K562 (cell line): ENCODE results near the gene TEX54. TPM values are rescaled to one million over a fixed set of nuclear protein-coding genes. Genes with fewer than 3 reads are reported as not detected.

Source experiments
- ATF7 ChIP-seq: fragments of 450-650 bp; IDR thresholded peaks from 2 replicates; pipeline ENCODE4 v1.7.1; 2014; ENCODE audit warnings: mild to moderate bottlenecking, moderate library complexity
- C11orf30 ChIP-seq: fragments of 450-650 bp; IDR thresholded peaks from 2 replicates; pipeline ENCODE4 v1.6.1; 2016; ENCODE audit warnings: low read depth, mild to moderate bottlenecking
- CAMTA2 ChIP-seq: fragments of 250-450 bp; sonication (Bioruptor Pico); conservative IDR thresholded peaks from 2 replicates; pipeline ENCODE4 v1.5.1; 2022
- HCFC1 ChIP-seq: IDR thresholded peaks from 2 replicates; pipeline ENCODE4 v1.6.1; 2012; ENCODE audit warnings: low read depth, low read length, improper control_type of control experiment
- L3MBTL2 ChIP-seq: fragments of 450-650 bp; IDR thresholded peaks from 2 replicates; pipeline ENCODE4 v1.6.1; 2016; ENCODE audit warnings: mild to moderate bottlenecking, moderate library complexity
- RBM22 ChIP-seq: fragments of 200-400 bp; formaldehyde crosslinking; IDR thresholded peaks from 2 replicates; pipeline ENCODE4 v1.6.1; 2018; ENCODE audit warnings: low read length, low read depth; ENCODE audit not compliant: poor library complexity, severe bottlenecking
- TEAD1 ChIP-seq, 2 experiments: fragments of 450-650 bp in 1 of 2; sonication (generic) in 1 of 2; formaldehyde crosslinking; IDR thresholded peaks; 2 replicates each; pipeline versions ENCODE4 v1.4.0 to v1.8.0; 2020 to 2022; ENCODE audit warnings: mild to moderate bottlenecking in 2 of 2, missing genetic modification reagents in 1 of 2
- ZC3H4 ChIP-seq: sonication (generic); formaldehyde crosslinking; IDR thresholded peaks from 2 replicates; pipeline ENCODE4 v1.9.0; 2021; ENCODE audit warnings: missing genetic modification reagents, borderline replicate concordance
- ZEB2 ChIP-seq: fragments of 450-650 bp; IDR thresholded peaks from 2 replicates; pipeline ENCODE4 v1.6.1; 2016
- ZNF232 ChIP-seq: sonication (generic); formaldehyde crosslinking; IDR thresholded peaks from 2 replicates; pipeline ENCODE4 v1.8.0; 2022; ENCODE audit warnings: mild to moderate bottlenecking, missing genetic modification reagents
- ZNF3 ChIP-seq: fragments of 250-450 bp; sonication (Bioruptor Pico); IDR thresholded peaks from 2 replicates; pipeline ENCODE4 v1.5.0; 2021; ENCODE audit warnings: mild to moderate bottlenecking, moderate library complexity
- ZNF431 ChIP-seq: sonication (generic); formaldehyde crosslinking; IDR thresholded peaks from 2 replicates; pipeline ENCODE4 v1.8.0; 2022; ENCODE audit warnings: mild to moderate bottlenecking, missing genetic modification reagents
- ZNF507 ChIP-seq: conservative IDR thresholded peaks from 2 replicates; pipeline ENCODE4 v1.6.1; 2017; ENCODE audit warnings: missing genetic modification characterization, missing compliant biosample characterization
- ZNF586 ChIP-seq: fragments of 450-650 bp; formaldehyde crosslinking; conservative IDR thresholded peaks from 2 replicates; pipeline ENCODE4 v1.4.0; 2020; ENCODE audit warnings: mild to moderate bottlenecking, moderate library complexity
- ZNF668 ChIP-seq: fragments of 250-450 bp; sonication (Bioruptor Pico); IDR thresholded peaks from 2 replicates; pipeline ENCODE4 v1.8.0; 2022; ENCODE audit warnings: mild to moderate bottlenecking, inconsistent platforms
- ZNF830 ChIP-seq: fragments of 250-450 bp; sonication (Bioruptor Pico); IDR thresholded peaks from 2 replicates; pipeline ENCODE4 v1.5.0; 2021; ENCODE audit warnings: mild to moderate bottlenecking
- polyA plus RNA-seq, 8 experiments: library from polyadenylated mRNA; depleted of rRNA in 4 of 8; stranded (reverse) in 5 of 8; unstranded in 3 of 8; fragments of >200 nt; fragmentation: Nextera tagmentation in 2 of 8; fragmentation: Illumina TruSeq in 1 of 8; extraction: Ambion mirVana in 2 of 8; extraction: Trizol in 1 of 8; gene quantifications; 2 replicates each; pipeline versions ENCODE4 v1.2.1 to v1.2.3, GENCODE V29; 2011 to 2014; ENCODE audit warnings: inconsistent platforms in 1 of 8, missing spikeins in 1 of 8
- total RNA-seq, 7 experiments: library from RNA; depleted of rRNA in 6 of 7; stranded (reverse); fragments of >200 nt in 6 of 7; fragmentation: Illumina TruSeq in 2 of 7; extraction: Trizol in 2 of 7; gene quantifications; 2 replicates each; pipeline versions ENCODE4 v1.2.1 to v1.2.3, GENCODE V29; 2011 to 2021; ENCODE audit warnings: low replicate concordance in 1 of 7
- TF ChIP-seq, protein P1 (sequence below): fragments of 450-650 bp; formaldehyde crosslinking; IDR thresholded peaks from 2 replicates; pipeline ENCODE4 v1.4.0; 2020; ENCODE audit warnings: mild to moderate bottlenecking, moderate library complexity
- TF ChIP-seq, protein P2 (sequence below), 2 experiments: fragments of 450-650 bp; IDR thresholded peaks; 2 replicates each; pipeline ENCODE4 v1.6.1; 2018; ENCODE audit warnings: mild to moderate bottlenecking in 2 of 2, low read depth in 1 of 2; ENCODE audit not compliant: partially characterized antibody in 2 of 2
- TF ChIP-seq, protein P3 (sequence below): fragments of 250-450 bp; sonication (Bioruptor Pico); IDR thresholded peaks from 2 replicates; pipeline ENCODE4 v1.5.0; 2021
- TF ChIP-seq, protein P4 (sequence below): sonication (generic); formaldehyde crosslinking; IDR thresholded peaks from 2 replicates; pipeline ENCODE4 v1.8.1; 2023; ENCODE audit warnings: mild to moderate bottlenecking, missing genetic modification reagents

The TEX54 gene
- total and polyA plus RNA-seq, 9 of the 15 experiments (the other 6 are each of a cell fraction or from before 2014, with no cell fraction given), result not detected

DNA sequence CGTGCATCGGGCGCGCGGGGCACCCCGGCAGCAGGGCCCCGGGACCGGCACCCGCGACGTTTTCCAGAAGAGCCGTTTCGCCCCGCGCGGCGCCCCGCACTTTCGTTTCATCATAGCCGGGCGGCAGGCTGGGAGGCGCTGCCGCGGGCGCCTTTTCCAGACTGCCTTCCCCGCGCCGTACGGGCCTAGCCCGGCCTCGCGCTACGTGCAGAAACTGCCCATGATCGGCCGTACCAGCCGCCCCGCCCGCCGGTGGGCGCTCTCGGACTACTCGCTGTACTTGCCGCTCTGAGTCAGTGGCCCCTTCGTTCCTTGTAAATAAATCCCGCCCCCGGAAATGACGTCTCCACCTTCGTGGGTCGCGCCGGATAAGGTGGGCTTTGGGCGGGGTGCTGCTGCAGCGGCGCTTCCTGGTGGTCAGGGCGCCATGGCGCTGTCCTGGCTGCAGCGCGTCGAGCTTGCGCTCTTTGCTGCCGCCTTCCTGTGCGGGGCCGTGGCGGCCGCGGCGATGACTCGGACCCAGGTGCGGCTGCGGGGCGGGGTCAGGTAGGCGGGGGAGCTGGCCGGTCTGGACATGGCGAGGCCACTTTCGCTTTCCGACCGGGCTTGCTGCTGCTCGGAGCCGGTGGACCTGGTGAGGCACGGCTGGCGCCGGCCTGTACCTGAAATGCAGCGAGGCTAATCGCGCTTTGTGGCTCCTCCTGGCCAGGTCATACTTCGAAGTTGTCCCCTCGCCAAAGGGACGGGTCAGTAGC is 45.5 kb downstream of the TEX54 start, which contains the start of gene TMEM179B (continued):
- TF ChIP-seq, protein P1, sequence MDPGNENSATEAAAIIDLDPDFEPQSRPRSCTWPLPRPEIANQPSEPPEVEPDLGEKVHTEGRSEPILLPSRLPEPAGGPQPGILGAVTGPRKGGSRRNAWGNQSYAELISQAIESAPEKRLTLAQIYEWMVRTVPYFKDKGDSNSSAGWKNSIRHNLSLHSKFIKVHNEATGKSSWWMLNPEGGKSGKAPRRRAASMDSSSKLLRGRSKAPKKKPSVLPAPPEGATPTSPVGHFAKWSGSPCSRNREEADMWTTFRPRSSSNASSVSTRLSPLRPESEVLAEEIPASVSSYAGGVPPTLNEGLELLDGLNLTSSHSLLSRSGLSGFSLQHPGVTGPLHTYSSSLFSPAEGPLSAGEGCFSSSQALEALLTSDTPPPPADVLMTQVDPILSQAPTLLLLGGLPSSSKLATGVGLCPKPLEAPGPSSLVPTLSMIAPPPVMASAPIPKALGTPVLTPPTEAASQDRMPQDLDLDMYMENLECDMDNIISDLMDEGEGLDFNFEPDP (CRISPR knock-in tag), result no peak
- TF ChIP-seq ZEB2 (peak; percentile 89), ZNF830 (peak; percentile 50; the same call in 1 of the 2 replicates), ZNF431 (CRISPR knock-in tag) (no peak), ZNF507 (tag) (no peak), ZNF586 (CRISPR knock-in tag) (no peak), C11orf30 (peak; percentile 83), L3MBTL2 (peak; percentile 63; the same call in 1 of the 2 replicates), ATF7 (peak; percentile 91), ZNF232 (CRISPR knock-in tag) (peak; percentile 62; the same call in 1 of the 2 replicates), ZNF3 (no peak), RBM22 (peak; percentile 38), TEAD1 (CRISPR knock-in tag; IDR thresholded peaks at IDR 0.05) (peak; percentile 16 to 57; a peak in 1 of 4 replicates), ZNF668 (CRISPR knock-in tag) (no peak), CAMTA2 (CRISPR knock-in tag) (peak; percentile 95), ZC3H4 (peak; percentile 72; the same call in 1 of the 2 replicates), HCFC1 (peak; percentile 76)
- TF ChIP-seq, protein P2, sequence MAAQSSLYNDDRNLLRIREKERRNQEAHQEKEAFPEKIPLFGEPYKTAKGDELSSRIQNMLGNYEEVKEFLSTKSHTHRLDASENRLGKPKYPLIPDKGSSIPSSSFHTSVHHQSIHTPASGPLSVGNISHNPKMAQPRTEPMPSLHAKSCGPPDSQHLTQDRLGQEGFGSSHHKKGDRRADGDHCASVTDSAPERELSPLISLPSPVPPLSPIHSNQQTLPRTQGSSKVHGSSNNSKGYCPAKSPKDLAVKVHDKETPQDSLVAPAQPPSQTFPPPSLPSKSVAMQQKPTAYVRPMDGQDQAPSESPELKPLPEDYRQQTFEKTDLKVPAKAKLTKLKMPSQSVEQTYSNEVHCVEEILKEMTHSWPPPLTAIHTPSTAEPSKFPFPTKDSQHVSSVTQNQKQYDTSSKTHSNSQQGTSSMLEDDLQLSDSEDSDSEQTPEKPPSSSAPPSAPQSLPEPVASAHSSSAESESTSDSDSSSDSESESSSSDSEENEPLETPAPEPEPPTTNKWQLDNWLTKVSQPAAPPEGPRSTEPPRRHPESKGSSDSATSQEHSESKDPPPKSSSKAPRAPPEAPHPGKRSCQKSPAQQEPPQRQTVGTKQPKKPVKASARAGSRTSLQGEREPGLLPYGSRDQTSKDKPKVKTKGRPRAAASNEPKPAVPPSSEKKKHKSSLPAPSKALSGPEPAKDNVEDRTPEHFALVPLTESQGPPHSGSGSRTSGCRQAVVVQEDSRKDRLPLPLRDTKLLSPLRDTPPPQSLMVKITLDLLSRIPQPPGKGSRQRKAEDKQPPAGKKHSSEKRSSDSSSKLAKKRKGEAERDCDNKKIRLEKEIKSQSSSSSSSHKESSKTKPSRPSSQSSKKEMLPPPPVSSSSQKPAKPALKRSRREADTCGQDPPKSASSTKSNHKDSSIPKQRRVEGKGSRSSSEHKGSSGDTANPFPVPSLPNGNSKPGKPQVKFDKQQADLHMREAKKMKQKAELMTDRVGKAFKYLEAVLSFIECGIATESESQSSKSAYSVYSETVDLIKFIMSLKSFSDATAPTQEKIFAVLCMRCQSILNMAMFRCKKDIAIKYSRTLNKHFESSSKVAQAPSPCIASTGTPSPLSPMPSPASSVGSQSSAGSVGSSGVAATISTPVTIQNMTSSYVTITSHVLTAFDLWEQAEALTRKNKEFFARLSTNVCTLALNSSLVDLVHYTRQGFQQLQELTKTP (IDR thresholded peaks at IDR 0.05; ENCODE audit: low read depth in 1 of 2, partially characterized antibody in 2 of 2), result peak in 1 of 2 experiments; percentile 16
- TF ChIP-seq, protein P3, sequence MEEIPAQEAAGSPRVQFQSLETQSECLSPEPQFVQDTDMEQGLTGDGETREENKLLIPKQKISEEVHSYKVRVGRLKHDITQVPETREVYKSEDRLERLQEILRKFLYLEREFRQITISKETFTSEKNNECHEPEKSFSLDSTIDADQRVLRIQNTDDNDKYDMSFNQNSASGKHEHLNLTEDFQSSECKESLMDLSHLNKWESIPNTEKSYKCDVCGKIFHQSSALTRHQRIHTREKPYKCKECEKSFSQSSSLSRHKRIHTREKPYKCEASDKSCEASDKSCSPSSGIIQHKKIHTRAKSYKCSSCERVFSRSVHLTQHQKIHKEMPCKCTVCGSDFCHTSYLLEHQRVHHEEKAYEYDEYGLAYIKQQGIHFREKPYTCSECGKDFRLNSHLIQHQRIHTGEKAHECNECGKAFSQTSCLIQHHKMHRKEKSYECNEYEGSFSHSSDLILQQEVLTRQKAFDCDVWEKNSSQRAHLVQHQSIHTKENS, result no peak
- TF ChIP-seq, protein P4, sequence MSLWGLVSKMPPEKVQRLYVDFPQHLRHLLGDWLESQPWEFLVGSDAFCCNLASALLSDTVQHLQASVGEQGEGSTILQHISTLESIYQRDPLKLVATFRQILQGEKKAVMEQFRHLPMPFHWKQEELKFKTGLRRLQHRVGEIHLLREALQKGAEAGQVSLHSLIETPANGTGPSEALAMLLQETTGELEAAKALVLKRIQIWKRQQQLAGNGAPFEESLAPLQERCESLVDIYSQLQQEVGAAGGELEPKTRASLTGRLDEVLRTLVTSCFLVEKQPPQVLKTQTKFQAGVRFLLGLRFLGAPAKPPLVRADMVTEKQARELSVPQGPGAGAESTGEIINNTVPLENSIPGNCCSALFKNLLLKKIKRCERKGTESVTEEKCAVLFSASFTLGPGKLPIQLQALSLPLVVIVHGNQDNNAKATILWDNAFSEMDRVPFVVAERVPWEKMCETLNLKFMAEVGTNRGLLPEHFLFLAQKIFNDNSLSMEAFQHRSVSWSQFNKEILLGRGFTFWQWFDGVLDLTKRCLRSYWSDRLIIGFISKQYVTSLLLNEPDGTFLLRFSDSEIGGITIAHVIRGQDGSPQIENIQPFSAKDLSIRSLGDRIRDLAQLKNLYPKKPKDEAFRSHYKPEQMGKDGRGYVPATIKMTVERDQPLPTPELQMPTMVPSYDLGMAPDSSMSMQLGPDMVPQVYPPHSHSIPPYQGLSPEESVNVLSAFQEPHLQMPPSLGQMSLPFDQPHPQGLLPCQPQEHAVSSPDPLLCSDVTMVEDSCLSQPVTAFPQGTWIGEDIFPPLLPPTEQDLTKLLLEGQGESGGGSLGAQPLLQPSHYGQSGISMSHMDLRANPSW (CRISPR knock-in tag), result peak; percentile 94
